K562 (cell line): ENCODE results near the gene MOXD1.

Experiments
- CBX1 ChIP-seq: sonication (generic); IDR thresholded peaks from 2 replicates; pipeline ENCODE4 v1.6.1; 2016; ENCODE audit warnings: antibody characterized with exemption, low read depth, mild to moderate bottlenecking
- E2F6 ChIP-seq, 2 experiments: IDR thresholded peaks; 2 replicates each; pipeline ENCODE4 v1.6.1; 2011; ENCODE audit warnings: borderline replicate concordance in 1 of 2, control low read depth in 1 of 2, low read depth in 1 of 2, low read length in 1 of 2, mild to moderate bottlenecking in 1 of 2, mixed read lengths in 1 of 2, moderate library complexity in 1 of 2; ENCODE audit not compliant: insufficient read depth in 1 of 2, insufficient read length in 1 of 2, poor library complexity in 1 of 2, severe bottlenecking in 1 of 2; ENCODE audit errors: extremely low read depth in 1 of 2
- EHMT2 ChIP-seq: fragments of 450-650 bp; IDR thresholded peaks from 2 replicates; pipeline ENCODE4 v1.6.1; 2018; ENCODE audit warnings: antibody characterized with exemption
- EZH2 ChIP-seq: IDR thresholded peaks from 2 replicates; pipeline ENCODE4 v1.6.1; 2012; ENCODE audit warnings: low read depth, mild to moderate bottlenecking, inconsistent platforms, low read length, borderline replicate concordance
- HDAC6 ChIP-seq: IDR thresholded peaks from 2 replicates; pipeline ENCODE4 v1.6.1; 2012; ENCODE audit warnings: low read depth, mild to moderate bottlenecking, control low read depth, inconsistent platforms, low read length, moderate library complexity
- PHF8 ChIP-seq: fragments of 200-600 bp; sonication (generic); IDR thresholded peaks from 2 replicates; pipeline ENCODE4 v1.6.1; 2012; ENCODE audit warnings: mixed run types, mild to moderate bottlenecking, inconsistent platforms, low read length, moderate library complexity, borderline replicate concordance
- SMC3 ChIP-seq: conservative IDR thresholded peaks from 2 replicates; pipeline ENCODE4 v1.6.1; 2011; ENCODE audit warnings: low read depth, low read length, improper control_type of control experiment; ENCODE audit not compliant: insufficient read depth
- ZBTB33 ChIP-seq: sonication (generic); formaldehyde crosslinking; IDR thresholded peaks from 2 replicates; pipeline ENCODE4 v1.8.1; 2023; ENCODE audit warnings: mild to moderate bottlenecking, missing genetic modification reagents
- ZKSCAN1 ChIP-seq: fragments of 150-350 bp; IDR thresholded peaks from 2 replicates; pipeline ENCODE4 v1.6.1; 2016; ENCODE audit warnings: low read depth, low read length
- ZNF24 ChIP-seq: fragments of 450-650 bp; IDR thresholded peaks from 2 replicates; pipeline ENCODE4 v1.6.1; 2016
- ZNF274 ChIP-seq: IDR thresholded peaks from 2 replicates; pipeline ENCODE4 v1.6.1; 2011; ENCODE audit warnings: low read depth, mild to moderate bottlenecking, low read length, moderate library complexity, borderline replicate concordance
- ZNF311 ChIP-seq: fragments of 250-450 bp; sonication (Bioruptor Pico); IDR thresholded peaks from 2 replicates; pipeline ENCODE4 v1.4.0; 2020; ENCODE audit warnings: mild to moderate bottlenecking, moderate library complexity
- TF ChIP-seq, protein P1 (sequence below): fragments of 450-650 bp; conservative IDR thresholded peaks from 2 replicates; pipeline ENCODE4 v1.6.1; 2016; ENCODE audit warnings: missing genetic modification characterization, low read depth, mild to moderate bottlenecking, control low read depth, missing compliant biosample characterization
- TF ChIP-seq, protein P2 (sequence below): fragments of 450-650 bp; formaldehyde crosslinking; IDR thresholded peaks from 2 replicates; pipeline ENCODE4 v1.4.0; 2022; ENCODE audit warnings: mild to moderate bottlenecking, moderate library complexity

- TF ChIP-seq SMC3 (no peak), ZNF24 (no peak), PHF8 (no peak), ZKSCAN1 (no peak), E2F6 (IDR thresholded peaks at IDR 0.05; ENCODE audit: borderline replicate concordance in 1 of 2, extremely low read depth in 1 of 2, insufficient read depth in 1 of 2, insufficient read length in 1 of 2, low read depth in 1 of 2, low read length in 1 of 2, poor library complexity in 1 of 2, severe bottlenecking in 1 of 2) (no peak), EHMT2 (no peak), ZNF311 (CRISPR knock-in tag) (no peak), EZH2 (no peak), CBX1 (no peak), HDAC6 (no peak), ZNF274 (no peak), ZBTB33 (CRISPR knock-in tag) (no peak)
- TF ChIP-seq, protein P1, sequence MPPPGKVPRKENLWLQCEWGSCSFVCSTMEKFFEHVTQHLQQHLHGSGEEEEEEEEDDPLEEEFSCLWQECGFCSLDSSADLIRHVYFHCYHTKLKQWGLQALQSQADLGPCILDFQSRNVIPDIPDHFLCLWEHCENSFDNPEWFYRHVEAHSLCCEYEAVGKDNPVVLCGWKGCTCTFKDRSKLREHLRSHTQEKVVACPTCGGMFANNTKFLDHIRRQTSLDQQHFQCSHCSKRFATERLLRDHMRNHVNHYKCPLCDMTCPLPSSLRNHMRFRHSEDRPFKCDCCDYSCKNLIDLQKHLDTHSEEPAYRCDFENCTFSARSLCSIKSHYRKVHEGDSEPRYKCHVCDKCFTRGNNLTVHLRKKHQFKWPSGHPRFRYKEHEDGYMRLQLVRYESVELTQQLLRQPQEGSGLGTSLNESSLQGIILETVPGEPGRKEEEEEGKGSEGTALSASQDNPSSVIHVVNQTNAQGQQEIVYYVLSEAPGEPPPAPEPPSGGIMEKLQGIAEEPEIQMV: no peak
- TF ChIP-seq, protein P2, sequence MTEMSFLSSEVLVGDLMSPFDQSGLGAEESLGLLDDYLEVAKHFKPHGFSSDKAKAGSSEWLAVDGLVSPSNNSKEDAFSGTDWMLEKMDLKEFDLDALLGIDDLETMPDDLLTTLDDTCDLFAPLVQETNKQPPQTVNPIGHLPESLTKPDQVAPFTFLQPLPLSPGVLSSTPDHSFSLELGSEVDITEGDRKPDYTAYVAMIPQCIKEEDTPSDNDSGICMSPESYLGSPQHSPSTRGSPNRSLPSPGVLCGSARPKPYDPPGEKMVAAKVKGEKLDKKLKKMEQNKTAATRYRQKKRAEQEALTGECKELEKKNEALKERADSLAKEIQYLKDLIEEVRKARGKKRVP (CRISPR knock-in tag): no peak
Observed at GRCh38 chr6:132423839-132424238, 22.6 kb upstream of the MOXD1 start.
